SK-N-SH (cell line): Measurements from ENCODE around the gene ARHGEF4. TPM values are rescaled to one million over a fixed set of nuclear protein-coding genes. Genes with fewer than 3 reads are reported as not detected.

Experiments
- CTCF ChIA-PET: fragments of 300-600, 350-600 bp; formaldehyde crosslinking; extraction: SDS; loops from one replicate; lab custom pipeline; 2021; lab: Yijun Ruan, JAX
- POLR2A ChIA-PET: fragments of 350-600 bp; sonication (Branson Sonifier 250); formaldehyde crosslinking; extraction: SDS; loops from one replicate; lab custom pipeline; 2020; ENCODE audit warnings: antibody characterized with exemption, inconsistent platforms; lab: Yijun Ruan, JAX
- DNase-seq: peaks from one replicate; pipeline ENCODE4 v3.0.0; 2012
- H2AFZ ChIP-seq: fragments of 200-600 bp; sonication (generic); 2 replicates; pipeline ENCODE4 v1.8.1; 2016; ENCODE audit warnings: antibody characterized with exemption, mild to moderate bottlenecking, low read depth
- H3F3A ChIP-seq: fragments of 200-600 bp; sonication (generic); replicated peaks from 2 replicates; pipeline ENCODE3; 2016; ENCODE audit warnings: antibody characterized with exemption, mild to moderate bottlenecking; ENCODE audit not compliant: insufficient read depth
- H3K27ac ChIP-seq, 2 experiments: fragments of 200-500 bp in 1 of 2; fragments of 200-600 bp in 1 of 2; sonication (Bioruptor generic) in 1 of 2; sonication (generic), shearing (Covaris generic) in 1 of 2; 2 replicates each; pipeline versions ENCODE4 v1.5.1 to v1.6.1; 2014 to 2016; ENCODE audit warnings: low read depth in 2 of 2, inconsistent platforms in 1 of 2, low read length in 1 of 2, mild to moderate bottlenecking in 1 of 2, mixed read lengths in 1 of 2
- H3K27me3 ChIP-seq: fragments of 200-600 bp; sonication (generic), shearing (Covaris generic); 2 replicates; pipeline ENCODE4 v1.6.1; 2016; ENCODE audit warnings: mixed run types; ENCODE audit not compliant: insufficient read depth
- H3K36me3 ChIP-seq, 2 experiments: fragments of 200-500 bp in 1 of 2; fragments of 200-600 bp in 1 of 2; sonication (Bioruptor generic) in 1 of 2; sonication (generic) in 1 of 2; replicated peaks in 1 of 2; 2 replicates each; pipeline versions ENCODE3 to v1.5.1; 2014 to 2016; ENCODE audit warnings: low read length in 1 of 2, mild to moderate bottlenecking in 1 of 2; ENCODE audit not compliant: insufficient read depth in 2 of 2, control insufficient read depth in 1 of 2
- H3K4me1 ChIP-seq, 2 experiments: fragments of 200-500 bp in 1 of 2; fragments of 200-600 bp in 1 of 2; sonication (Bioruptor generic) in 1 of 2; sonication (generic), shearing (Covaris generic) in 1 of 2; 2 replicates each; pipeline versions ENCODE4 v1.5.1 to v1.6.1; 2014 to 2016; ENCODE audit warnings: low read depth in 1 of 2, low read length in 1 of 2, mixed run types in 1 of 2; ENCODE audit not compliant: insufficient read depth in 2 of 2, control insufficient read depth in 1 of 2
- H3K4me2 ChIP-seq: fragments of 200-600 bp; sonication (generic), shearing (Covaris generic); 2 replicates; pipeline ENCODE4 v1.6.1; 2017; ENCODE audit warnings: mixed run types
- H3K4me3 ChIP-seq, 2 experiments: fragments of 200-500 bp in 1 of 2; fragments of 200-600 bp in 1 of 2; sonication (Bioruptor generic) in 1 of 2; sonication (generic), shearing (Covaris generic) in 1 of 2; 2 replicates each; pipeline versions ENCODE4 v1.5.1 to v1.8.1; 2014 to 2016; ENCODE audit warnings: low read depth in 2 of 2, inconsistent platforms in 1 of 2, low read length in 1 of 2, mild to moderate bottlenecking in 1 of 2, mixed read lengths in 1 of 2, moderate library complexity in 1 of 2
- H3K79me2 ChIP-seq: fragments of 200-600 bp; sonication (generic); 2 replicates; pipeline ENCODE4 v1.8.1; 2017; ENCODE audit warnings: mild to moderate bottlenecking; ENCODE audit not compliant: insufficient read depth
- H3K9ac ChIP-seq: fragments of 200-600 bp; sonication (generic); 2 replicates; pipeline ENCODE4 v1.6.1; 2017; ENCODE audit warnings: mixed run types
- H3K9me2 ChIP-seq: fragments of 200-600 bp; sonication (generic); 2 replicates; pipeline ENCODE4 v1.6.1; 2017; ENCODE audit warnings: mixed run types
- H3K9me3 ChIP-seq: fragments of 200-600 bp; sonication (generic); 2 replicates; pipeline ENCODE4 v1.6.1; 2017; ENCODE audit warnings: mixed run types, mild to moderate bottlenecking, moderate library complexity
- H4K20me1 ChIP-seq: fragments of 200-600 bp; sonication (generic); 2 replicates; pipeline ENCODE4 v1.6.1; 2017; ENCODE audit warnings: mild to moderate bottlenecking, mixed run types; ENCODE audit not compliant: insufficient read depth
- CTCF ChIP-seq: fragments of 200-600 bp; sonication (generic); IDR thresholded peaks from 2 replicates; pipeline ENCODE4 v1.6.1; 2017; ENCODE audit warnings: antibody characterized with exemption, mild to moderate bottlenecking, moderate library complexity
- ELF1 ChIP-seq: IDR thresholded peaks from 2 replicates; pipeline ENCODE4 v1.4.0; 2012
- EP300 ChIP-seq, 2 experiments: IDR thresholded peaks; 2 replicates each; pipeline versions ENCODE4 v1.4.0 to v1.6.1; 2012; ENCODE audit warnings: borderline replicate concordance in 1 of 2, low read depth in 1 of 2, low read length in 1 of 2
- EZH2phosphoT487 ChIP-seq: fragments of 200-600 bp; sonication (generic); IDR thresholded peaks from 2 replicates; pipeline ENCODE4 v1.6.1; 2017; ENCODE audit warnings: low read depth, mixed run types, mild to moderate bottlenecking, antibody characterized with exemption, moderate library complexity, borderline replicate concordance
- FOSL2 ChIP-seq: IDR thresholded peaks from 2 replicates; pipeline ENCODE4 v1.4.0; 2012; ENCODE audit warnings: low read depth, mild to moderate bottlenecking, moderate library complexity, borderline replicate concordance
- FOXM1 ChIP-seq: IDR thresholded peaks from 2 replicates; pipeline ENCODE4 v1.4.0; 2012; ENCODE audit warnings: low read depth, mild to moderate bottlenecking
- GABPA ChIP-seq: IDR thresholded peaks from 2 replicates; pipeline ENCODE4 v1.4.0; 2012; ENCODE audit warnings: low read depth, mild to moderate bottlenecking
- GATA2 ChIP-seq: sonication (generic); formaldehyde crosslinking; IDR thresholded peaks from 2 replicates; pipeline ENCODE4 v1.5.0; 2020; ENCODE audit warnings: mild to moderate bottlenecking, missing genetic modification reagents
- MEF2A ChIP-seq: IDR thresholded peaks from 2 replicates; pipeline ENCODE4 v1.4.0; 2012; ENCODE audit warnings: low read depth, borderline replicate concordance
- NFIC ChIP-seq: IDR thresholded peaks from 2 replicates; pipeline ENCODE4 v1.4.0; 2012; ENCODE audit warnings: borderline replicate concordance
- POLR2AphosphoS5 ChIP-seq: IDR thresholded peaks from 2 replicates; pipeline ENCODE4 v1.6.1; 2012; ENCODE audit warnings: low read depth, low read length
- RFX5 ChIP-seq: IDR thresholded peaks from 2 replicates; pipeline ENCODE4 v1.6.1; 2012; ENCODE audit warnings: mild to moderate bottlenecking, improper control_type of control experiment, low read length
- TAF1 ChIP-seq: IDR thresholded peaks from 2 replicates; pipeline ENCODE4 v1.6.1; 2012; ENCODE audit warnings: low read depth, mild to moderate bottlenecking, low read length, moderate library complexity, borderline replicate concordance
- TCF12 ChIP-seq: IDR thresholded peaks from 2 replicates; pipeline ENCODE4 v1.4.0; 2012
- TEAD4 ChIP-seq: IDR thresholded peaks from 2 replicates; pipeline ENCODE4 v1.4.0; 2012; ENCODE audit warnings: mild to moderate bottlenecking, borderline replicate concordance; ENCODE audit not compliant: insufficient read depth
- WGBS: methylation state at CpG from one replicate; pipeline ENCODE4 v1.1.6; 2017; ENCODE audit warnings: low lambda C conversion rate; 5-methylcytosine and 5-hydroxymethylcytosine counted together
- polyA plus RNA-seq, 3 experiments: library from polyadenylated mRNA; depleted of rRNA; stranded (reverse); fragments of >200 nt; gene quantifications; 2 replicates each; pipeline ENCODE4 v1.2.3, GENCODE V29; 2012
- TF ChIP-seq, protein P1 (sequence below): fragments of 150-350 bp; IDR thresholded peaks from 2 replicates; pipeline ENCODE4 v1.6.1; 2016; ENCODE audit warnings: mild to moderate bottlenecking, low read depth, low read length
- TF ChIP-seq, protein P2 (sequence below): IDR thresholded peaks from 2 replicates; pipeline ENCODE4; 2012

The ARHGEF4 gene
- polyA plus RNA-seq, 1 of the 3 experiments (the other 2 are of a cell fraction), result 2.3 TPM

DNA sequence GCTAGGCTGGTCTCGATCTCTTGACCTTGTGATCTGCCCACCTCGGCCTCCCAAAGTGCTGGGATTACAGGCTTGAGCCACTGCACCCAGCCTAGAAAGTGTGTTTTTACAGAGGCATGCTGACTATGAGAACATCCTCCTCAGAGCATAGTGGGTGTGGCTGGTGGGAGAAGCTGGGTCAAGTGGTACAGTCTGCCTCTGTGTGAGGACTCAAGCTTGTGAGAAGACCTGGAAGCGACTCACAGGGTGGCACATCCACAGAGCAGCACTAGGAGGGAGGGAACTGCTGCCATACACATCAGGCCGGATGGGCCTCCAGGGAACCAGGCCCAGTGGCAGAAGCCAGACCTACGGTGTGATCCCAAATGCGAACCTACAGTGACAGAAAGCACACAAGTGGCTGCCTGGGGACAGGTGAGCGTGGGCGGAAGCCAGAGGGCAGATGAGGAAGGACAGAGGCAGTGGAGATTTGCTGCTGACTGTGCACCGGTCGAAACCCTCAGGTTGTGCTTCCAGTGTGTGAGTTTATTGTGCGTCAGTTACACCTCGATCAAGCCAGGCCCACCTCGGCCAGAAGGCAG, 8.9 kb downstream of the ARHGEF4 start:
- Histone ChIP-seq H3K9me3 (no peaks in the 10 kb centered on the region), H4K20me1 (no peaks in the 10 kb centered on the region), H3K27ac (no peak overlapping the region), H3K4me3 (no peak overlapping the region), H3K9me2 (no peaks in the 10 kb centered on the region)
- DNase-seq, result no peak
- TF ChIP-seq NFIC (no peak), TEAD4 (no peak), EZH2phosphoT487 (no peak), MEF2A (no peak), FOSL2 (no peak), POLR2AphosphoS5 (no peak), CTCF (no peak)
- TF ChIP-seq, protein P1, sequence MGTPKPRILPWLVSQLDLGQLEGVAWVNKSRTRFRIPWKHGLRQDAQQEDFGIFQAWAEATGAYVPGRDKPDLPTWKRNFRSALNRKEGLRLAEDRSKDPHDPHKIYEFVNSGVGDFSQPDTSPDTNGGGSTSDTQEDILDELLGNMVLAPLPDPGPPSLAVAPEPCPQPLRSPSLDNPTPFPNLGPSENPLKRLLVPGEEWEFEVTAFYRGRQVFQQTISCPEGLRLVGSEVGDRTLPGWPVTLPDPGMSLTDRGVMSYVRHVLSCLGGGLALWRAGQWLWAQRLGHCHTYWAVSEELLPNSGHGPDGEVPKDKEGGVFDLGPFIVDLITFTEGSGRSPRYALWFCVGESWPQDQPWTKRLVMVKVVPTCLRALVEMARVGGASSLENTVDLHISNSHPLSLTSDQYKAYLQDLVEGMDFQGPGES, result no peak
- TF ChIP-seq, all 33 proteins: peak for 0
- Histone ChIP-seq H3F3A (no peaks in the 10 kb centered on the region), H3K9ac (no peak overlapping the region), H3K36me3 (no peaks in the 10 kb centered on the region), H3K4me2 (no peak overlapping the region), H2AFZ (no peak overlapping the region), H3K4me1 (no peaks in the 10 kb centered on the region; a peak in 1 of 4 replicates), H3K79me2 (no peaks in the 10 kb centered on the region), H3K27me3 (no peaks in the 10 kb centered on the region)
- 68% methylated on average over 4 of the region's 13 CpGs for WGBS
- ChIA-PET POLR2A (no interaction called here), CTCF (no interaction called here)

GRCh38 chr2:130846233-130846632, 9.5 kb downstream of the ARHGEF4 start:
- no peak for TF ChIP-seq ELF1
- no peak for TF ChIP-seq TCF12
- no peak for TF ChIP-seq TAF1
- no peak for TF ChIP-seq RFX5
- TF ChIP-seq FOXM1, result no peak
- no peak for TF ChIP-seq MEF2A
- no peak for TF ChIP-seq EP300 (IDR thresholded peaks at IDR 0.05; ENCODE audit: borderline replicate concordance in 1 of 2, low read depth in 1 of 2, low read length in 1 of 2)
- TF ChIP-seq GABPA, result no peak
- TF ChIP-seq, protein P1, result no peak
- TF ChIP-seq, protein P2, sequence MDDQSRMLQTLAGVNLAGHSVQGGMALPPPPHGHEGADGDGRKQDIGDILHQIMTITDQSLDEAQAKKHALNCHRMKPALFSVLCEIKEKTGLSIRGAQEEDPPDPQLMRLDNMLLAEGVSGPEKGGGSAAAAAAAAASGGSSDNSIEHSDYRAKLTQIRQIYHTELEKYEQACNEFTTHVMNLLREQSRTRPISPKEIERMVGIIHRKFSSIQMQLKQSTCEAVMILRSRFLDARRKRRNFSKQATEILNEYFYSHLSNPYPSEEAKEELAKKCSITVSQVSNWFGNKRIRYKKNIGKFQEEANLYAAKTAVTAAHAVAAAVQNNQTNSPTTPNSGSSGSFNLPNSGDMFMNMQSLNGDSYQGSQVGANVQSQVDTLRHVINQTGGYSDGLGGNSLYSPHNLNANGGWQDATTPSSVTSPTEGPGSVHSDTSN, result no peak
- no peak for TF ChIP-seq GATA2 (CRISPR knock-in tag)
- TF ChIP-seq TEAD4, result no peak
- no peaks in the 10 kb centered on the region for H3K9me2 ChIP-seq
- no peaks in the 10 kb centered on the region for H3K27me3 ChIP-seq
- H3K9ac ChIP-seq, result no peak overlapping the region
- no peaks in the 10 kb centered on the region for H4K20me1 ChIP-seq
- no peak overlapping the region for H3K4me3 ChIP-seq
- DNase-seq, result peak; percentile 52
- H3K4me2 ChIP-seq, result no peak overlapping the region
- WGBS, result 67% methylated on average over 6 of the region's 12 CpGs
- H3K27ac ChIP-seq, result no peak overlapping the region
- CTCF ChIA-PET, result interaction anchor here (1.1 kb wide), 1 partner anchor 27 kb away, joined by 4 read pairs; no protein-coding TSS in a partner anchor
- POLR2A ChIA-PET, result no interaction called here
- H3K36me3 ChIP-seq, result no peaks in the 10 kb centered on the region
- no peaks in the 10 kb centered on the region; a peak in 1 of 4 replicates for H3K4me1 ChIP-seq
- H3K9me3 ChIP-seq, result no peaks in the 10 kb centered on the region
- H2AFZ ChIP-seq, result no peak overlapping the region
- no peaks in the 10 kb centered on the region for H3K79me2 ChIP-seq
- no peaks in the 10 kb centered on the region for H3F3A ChIP-seq
